Natural killer cell (primary cell): ENCODE measurements around the gene TMEM87A. TPM values are rescaled to one million over a fixed set of nuclear protein-coding genes. Genes with fewer than 3 reads are reported as not detected.

Source experiments
- ATAC-seq, 3 donors: fragments of 150-1000 bp in 2 of 3; fragments of 200-7000 bp in 1 of 3; cut with Tn5 transposase; 1 replicate in 1 of 3; 2 replicates in 2 of 3; pipeline ENCODE4 v1.10.0; 2021; ENCODE audit warnings: mild to moderate bottlenecking in 2 of 3, moderate library complexity in 2 of 3
- DNase-seq, 2 donors: peaks; one replicate each; pipeline versions ENCODE4 v3.0.0 to v3.0.0-alpha.2; 2013 to 2021; ENCODE audit warnings: mixed read lengths in 1 of 2
- H3K27ac ChIP-seq: one replicate; pipeline ENCODE4 v1.5.1; 2013; ENCODE audit warnings: mild to moderate bottlenecking, low read length
- H3K27me3 ChIP-seq: one replicate; pipeline ENCODE4 v1.6.1; 2013; ENCODE audit warnings: low read length; ENCODE audit not compliant: control insufficient read depth, insufficient read depth
- H3K36me3 ChIP-seq: one replicate; pipeline ENCODE4 v1.6.1; 2013; ENCODE audit warnings: low read length; ENCODE audit not compliant: control insufficient read depth, insufficient read depth
- H3K4me1 ChIP-seq: one replicate; pipeline ENCODE4 v1.6.1; 2013; ENCODE audit warnings: low read length; ENCODE audit not compliant: control insufficient read depth, insufficient read depth
- H3K4me3 ChIP-seq: one replicate; pipeline ENCODE4 v1.5.1; 2013; ENCODE audit warnings: low read length
- H3K9me3 ChIP-seq: one replicate; pipeline ENCODE4 v1.6.1; 2013; ENCODE audit warnings: low read length; ENCODE audit not compliant: control insufficient read depth, insufficient read depth
- H3K27ac Mint-ChIP-seq, 2 donors: one replicate each; pipeline ENCODE4 v1.8.0; 2022; ENCODE audit warnings: mild to moderate bottlenecking in 2 of 2, mixed read lengths in 2 of 2, moderate library complexity in 1 of 2
- H3K27me3 Mint-ChIP-seq, 2 donors: one replicate each; pipeline ENCODE4 v1.8.0; 2022; ENCODE audit warnings: low read depth in 2 of 2, mixed read lengths in 2 of 2
- H3K36me3 Mint-ChIP-seq: one replicate; pipeline ENCODE4 v1.8.0; 2022; ENCODE audit warnings: mixed read lengths
- H3K4me1 Mint-ChIP-seq, 2 donors: one replicate each; pipeline ENCODE4 v1.8.0; 2022; ENCODE audit warnings: mixed read lengths in 2 of 2
- H3K4me3 Mint-ChIP-seq: one replicate; pipeline ENCODE4 v1.8.0; 2022; ENCODE audit warnings: mild to moderate bottlenecking, moderate library complexity, mixed read lengths
- H3K9me3 Mint-ChIP-seq, 2 donors: one replicate each; pipeline ENCODE4 v1.8.0; 2022; ENCODE audit warnings: mixed read lengths in 2 of 2
- CTCF ChIP-seq: fragments of 200-600 bp; IDR thresholded peaks from one replicate; pipeline ENCODE4 v1.8.0; 2022; ENCODE audit warnings: antibody characterized with exemption
- WGBS: methylation state at CpG from one replicate; pipeline ENCODE4 v1.1.7; 2013; ENCODE audit warnings: missing lambda C conversion rate; ENCODE audit not compliant: insufficient coverage; 5-methylcytosine and 5-hydroxymethylcytosine counted together
- intact Hi-C: fragments of 100-400 bp; cut with micrococcal nuclease; formaldehyde crosslinking; loops from one replicate; pipeline ENCODE4 v1.14.2; 2022
- total RNA-seq, 4 donors: library from RNA; stranded (reverse); fragments of 120-200 nt in 1 of 4; gene quantifications; one replicate each; pipeline versions ENCODE4 v1.2.3 to v1.2.4, GENCODE V29; 2013 to 2022

Gene TMEM87A
- total RNA-seq, 3 donors from 2014 or later (not counting 1 experiment from before 2014, with no cell fraction given) = 70.8 to 76.4 (median 73.7) TPM

GRCh38 chr15:42273900-42274701 lies 868 bp upstream of the TMEM87A start:
- Mint-ChIP-seq H3K4me3 (peak overlapping the region; percentile 91), H3K9me3 (no peaks in the 10 kb centered on the region), H3K27ac (peak overlapping the region; percentile 95 to 99), H3K27me3 (no peaks in the 10 kb centered on the region), H3K36me3 (no peaks in the 10 kb centered on the region), H3K4me1 (peaks cover 44 to 50% of the 10 kb centered on the region in 2 donors)
- Histone ChIP-seq H3K36me3 (peaks cover 4% of the 10 kb centered on the region), H3K9me3 (no peaks in the 10 kb centered on the region), H3K4me3 (peak overlapping the region; percentile 96), H3K27ac (peak overlapping the region; percentile 92), H3K27me3 (no peaks in the 10 kb centered on the region), H3K4me1 (peaks cover 13% of the 10 kb centered on the region)
- 3% methylated on average over 24 of the region's 27 CpGs for WGBS
- TF ChIP-seq CTCF = no peak
- intact Hi-C loops = loop anchor here (1.0 to 5.0 kb wide), 3 partner anchors 66 to 217 kb away; partner anchors contain the start of genes VPS39 and ZNF106
- peak; percentile 43 to 78 for DNase-seq
- peak; percentile 15 to 42 (median 18) for ATAC-seq

- H3K9me3 Mint-ChIP-seq = no peaks in the 10 kb centered on the region
- no peak for TF ChIP-seq CTCF
- no peaks in the 10 kb centered on the region for H3K9me3 ChIP-seq
- H3K4me1 Mint-ChIP-seq = peaks cover 48 to 59% of the 10 kb centered on the region in 2 donors
- H3K36me3 ChIP-seq = peaks cover 21% of the 10 kb centered on the region
- H3K4me3 ChIP-seq = no peak overlapping the region
- H3K27me3 Mint-ChIP-seq = no peaks in the 10 kb centered on the region
- 87% methylated on average over 5 of the region's 5 CpGs for WGBS
- no peak for DNase-seq
- intact Hi-C loops = loop anchor here (5.0 kb wide), 1 partner anchor 201 kb away; no protein-coding TSS in a partner anchor
- peaks cover 13% of the 10 kb centered on the region for H3K4me1 ChIP-seq
- no peaks in the 10 kb centered on the region for H3K27me3 ChIP-seq
- no peak for ATAC-seq
- peak overlapping the region in 1 of 2 donors; percentile 24 for H3K27ac Mint-ChIP-seq
- H3K4me3 Mint-ChIP-seq = no peak overlapping the region
- no peak overlapping the region for H3K27ac ChIP-seq
- H3K36me3 Mint-ChIP-seq = peaks cover 12% of the 10 kb centered on the region
These were observed 2.2 kb downstream of the TMEM87A start for GRCh38 chr15:42270996-42271395.

GRCh38 chr15:42270551-42270950 lies 2.7 kb downstream of the TMEM87A start:
- 50% methylated on average over 2 of the region's 2 CpGs for WGBS
- Mint-ChIP-seq H3K4me1 (peaks cover 43 to 59% of the 10 kb centered on the region in 2 donors), H3K4me3 (no peak overlapping the region), H3K9me3 (no peaks in the 10 kb centered on the region), H3K27ac (peak overlapping the region in 1 of 2 donors; percentile 24), H3K27me3 (no peaks in the 10 kb centered on the region), H3K36me3 (peaks cover 16% of the 10 kb centered on the region)
- TF ChIP-seq CTCF = no peak
- H3K4me3 ChIP-seq = no peak overlapping the region
- H3K27ac ChIP-seq = no peak overlapping the region
- DNase-seq (no peak), ATAC-seq (no peak)
- H3K36me3 ChIP-seq = peaks cover 26% of the 10 kb centered on the region
- H3K9me3 ChIP-seq = no peaks in the 10 kb centered on the region
- H3K4me1 ChIP-seq = peaks cover 13% of the 10 kb centered on the region
- no peaks in the 10 kb centered on the region for H3K27me3 ChIP-seq
- intact Hi-C loops = loop anchor here (5.0 kb wide), 1 partner anchor 202 kb away; no protein-coding TSS in a partner anchor
